ENCODE results near the gene TMEM255B.

GRCh38 chr13:113775451-113776145 is 16.6 kb downstream of the TMEM255B start:
- TF ChIP-seq SP1 (IDR thresholded peaks at IDR 0.05) (no peak), TARDBP (IDR thresholded peaks at IDR 0.05) (no peak), FOXK2 (IDR thresholded peaks at IDR 0.05) (no peak), ZNF384 (IDR thresholded peaks at IDR 0.05) (no peak), NFRKB (IDR thresholded peaks at IDR 0.05) (no peak), L3MBTL2 (conservative IDR thresholded peaks at IDR 0.05) (no peak), ELF4 (IDR thresholded peaks at IDR 0.05) (no peak), HDGF (IDR thresholded peaks at IDR 0.05; ENCODE audit: borderline replicate concordance) (no peak), PKNOX1 (IDR thresholded peaks at IDR 0.05) (no peak), FOXM1 (IDR thresholded peaks at IDR 0.05; ENCODE audit: borderline replicate concordance) (no peak), ARNT (IDR thresholded peaks at IDR 0.05) (no peak), SUZ12 (IDR thresholded peaks at IDR 0.05) (no peak)
